Activated naive CD4-positive, alpha-beta T cell (primary cell): ENCODE data around the gene MAST4.
A peak's percentile ranks its signal among the peaks of the same experiment; 100 is the strongest.

Experiments
- DNase-seq, 4 experiments: peaks; one replicate each; lab custom pipeline; 2025; lab: John Stamatoyannopoulos, UW

Gene MAST4

GRCh38 chr5:67190410-67190809 is 594.2 kb downstream of the MAST4 start:
- DNase-seq, result no peak

DNA sequence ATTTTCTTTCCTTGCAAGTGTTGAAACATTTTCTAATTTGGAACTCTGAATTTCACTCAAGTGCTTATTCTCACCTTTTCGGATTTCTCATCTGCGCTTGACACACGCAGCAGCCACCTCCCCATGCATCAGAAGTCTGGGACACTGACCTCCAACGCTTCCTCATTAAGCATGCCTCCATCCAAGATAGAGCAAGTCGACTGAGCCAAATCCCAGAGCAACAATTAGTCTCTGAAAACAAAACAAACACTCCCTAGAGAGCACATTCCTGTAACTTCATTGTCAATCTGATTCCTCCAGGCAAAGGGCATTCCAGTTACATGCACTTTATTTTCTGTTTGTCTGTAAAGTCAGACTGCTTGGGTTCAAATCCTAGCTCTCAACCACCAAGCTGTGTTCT is 594.7 kb downstream of the MAST4 start:
- no peak for DNase-seq

GRCh38 chr5:67192719-67193438 is 596.7 kb downstream of the MAST4 start:
- DNase-seq, result no peak

GRCh38 chr5:67193439-67193807 is 597.2 kb downstream of the MAST4 start:
- no peak for DNase-seq

DNA sequence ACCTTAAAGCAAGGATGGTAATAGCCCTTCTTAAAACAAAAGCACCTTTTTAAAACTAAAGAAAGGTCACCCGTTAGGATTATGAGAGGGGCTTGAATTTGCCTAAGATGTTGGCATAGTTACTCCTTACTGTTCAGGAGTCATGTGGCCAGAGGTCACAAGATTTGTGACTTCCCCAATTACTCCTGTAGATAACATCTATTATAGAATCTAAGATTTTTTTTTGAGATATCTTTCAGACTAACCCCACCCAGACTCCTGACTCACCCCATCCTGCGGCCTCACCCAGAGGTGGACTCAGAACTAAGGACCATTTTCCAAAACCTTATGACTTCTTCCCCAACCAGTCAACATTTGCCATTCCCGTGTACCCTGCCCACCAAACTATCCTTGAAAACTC is 598.0 kb downstream of the MAST4 start:
- DNase-seq, result no peak

- DNase-seq, result no peak
Measured at GRCh38 chr5:67195406-67196275, 599.4 kb downstream of the MAST4 start.

DNA sequence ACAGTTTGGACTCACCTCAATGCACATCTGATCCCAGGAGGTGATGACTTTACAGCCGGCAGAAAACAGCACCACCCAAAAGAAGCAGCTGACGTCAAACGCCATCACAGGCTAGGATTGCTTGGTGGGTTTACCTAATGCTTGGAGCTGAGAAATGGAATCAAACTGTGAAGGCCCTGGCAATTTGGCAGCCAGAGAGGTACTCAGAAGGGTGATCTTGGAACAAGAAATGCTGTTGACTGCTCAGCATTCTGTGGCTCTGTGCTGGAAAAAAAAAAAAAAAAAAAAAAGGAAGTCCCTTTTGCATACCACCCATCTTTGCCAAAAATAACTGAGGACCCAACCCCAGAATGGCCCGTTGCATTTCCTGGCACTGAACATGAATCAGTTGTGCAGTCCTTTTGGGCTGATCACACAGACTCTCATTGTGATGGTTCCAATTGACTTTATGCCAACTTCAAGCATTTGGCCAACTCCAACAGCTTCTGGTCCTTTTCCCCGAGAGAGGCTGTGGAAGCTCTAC is 600.4 kb downstream of the MAST4 start, which contains the start of gene CD180:
Gene CD180, minus strand, starts transcription at position 263 of the 523 bp plus-strand sequence. Its CDS starts 158 bp downstream, at position 105.
- DNase-seq, result no peak

DNA sequence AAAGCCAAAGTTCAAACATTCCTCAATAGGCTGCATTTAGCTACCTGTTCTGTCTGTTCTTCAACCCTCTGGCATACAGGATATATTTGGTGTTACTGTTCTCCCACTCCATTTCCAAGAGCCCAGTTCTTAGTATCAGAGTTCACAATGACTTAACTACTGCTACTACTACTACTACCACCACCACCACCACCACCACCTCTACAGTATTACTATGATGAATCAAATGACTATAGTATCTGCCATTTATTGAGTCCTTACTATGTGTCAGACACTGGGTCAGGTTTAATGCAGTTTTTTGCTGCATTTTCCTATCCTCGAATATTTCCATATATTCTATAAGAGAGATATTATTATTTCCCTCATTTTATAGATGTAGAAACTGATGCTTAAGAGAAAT is 601.3 kb downstream of the MAST4 start:
- DNase-seq, result no peak

- DNase-seq, result no peak
Measured at GRCh38 chr5:67198917-67199316, 602.7 kb downstream of the MAST4 start.

DNA sequence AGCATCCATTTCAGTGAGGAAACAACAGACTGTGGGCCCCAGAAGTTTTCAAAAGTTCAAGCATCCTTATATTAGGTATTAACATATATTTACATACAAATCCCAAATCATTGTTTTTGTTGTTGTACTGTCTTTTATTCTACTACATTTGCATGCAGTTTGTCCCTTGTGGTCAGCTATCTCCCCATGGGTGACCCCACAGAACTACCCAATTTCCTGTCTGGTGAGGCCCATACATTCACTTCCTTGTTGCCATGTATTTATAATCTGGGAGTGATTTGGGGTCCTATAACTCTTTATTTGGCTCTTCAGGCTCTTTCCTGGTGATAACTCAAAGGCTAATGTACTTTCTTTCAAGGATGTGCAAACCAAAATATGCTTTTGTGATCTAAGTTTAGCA is 603.7 kb downstream of the MAST4 start:
- no peak for DNase-seq

DNA sequence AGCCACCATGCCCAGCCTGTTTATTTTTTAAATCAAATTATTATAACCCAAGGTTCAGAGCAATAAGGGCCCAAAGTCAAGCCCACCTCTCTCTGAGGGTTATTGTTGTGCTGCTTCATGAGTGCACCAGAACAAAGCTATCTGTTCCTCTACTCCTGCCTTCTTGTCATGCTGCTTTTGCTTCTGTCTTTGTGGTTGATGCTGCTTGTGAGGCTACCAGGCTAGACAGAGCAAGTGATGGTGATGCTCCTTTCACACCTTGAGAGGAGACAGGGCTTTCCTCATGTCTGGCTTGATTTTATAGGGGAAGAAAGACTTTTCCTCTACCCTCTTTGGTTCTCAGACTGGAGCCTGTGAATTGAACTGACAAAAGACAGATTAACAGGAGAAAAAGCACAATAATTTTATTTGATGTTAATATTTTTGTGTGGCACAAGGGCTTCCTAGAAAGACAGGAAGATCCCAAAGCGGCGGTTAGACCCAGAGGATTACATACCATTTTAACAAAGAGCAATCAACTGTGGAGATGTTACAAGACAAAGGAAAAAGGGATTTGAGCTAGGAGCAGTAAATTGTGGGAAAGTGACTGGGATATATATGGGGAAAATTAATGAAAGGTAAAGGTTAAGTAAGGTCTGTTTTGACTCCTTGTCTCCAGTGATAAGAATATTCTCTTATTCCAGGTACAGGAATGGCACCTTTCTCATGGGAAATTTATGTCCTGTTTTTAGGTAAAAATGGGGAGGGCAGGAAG is 604.8 kb downstream of the MAST4 start:
- DNase-seq, result no peak

DNA sequence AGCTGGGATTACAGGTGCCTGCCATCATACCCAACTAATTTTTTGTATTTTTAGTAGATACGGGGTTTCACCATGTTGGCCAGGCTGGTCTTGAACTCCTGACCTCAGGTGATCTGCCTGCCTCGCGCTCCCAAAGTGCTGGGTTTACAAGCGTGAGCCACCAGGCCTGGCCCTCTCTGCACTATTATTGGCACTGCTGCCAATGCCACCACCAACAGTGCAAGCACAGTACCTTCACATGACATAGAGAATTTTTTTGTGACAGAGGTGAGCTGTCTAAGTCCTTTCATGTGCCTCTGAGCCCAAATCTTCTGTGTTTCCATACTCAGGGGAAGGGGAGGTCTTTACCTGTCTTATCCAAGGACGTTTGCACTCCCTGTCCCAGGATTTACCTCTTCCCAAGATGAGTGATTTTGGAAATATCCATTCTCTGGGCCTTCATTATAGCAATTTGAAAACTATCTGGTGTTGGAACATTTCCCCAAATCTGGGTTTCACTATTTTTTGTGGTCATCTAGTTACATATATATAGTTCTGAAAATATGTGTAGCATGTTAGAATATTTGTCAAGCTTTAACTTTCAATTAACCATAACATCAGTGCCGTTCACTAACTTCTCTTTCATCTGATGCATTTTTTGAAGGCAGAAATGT is 605.8 kb downstream of the MAST4 start:
- no peak for DNase-seq

GRCh38 chr5:67202828-67203227 is 606.6 kb downstream of the MAST4 start:
- DNase-seq, result no peak

DNA sequence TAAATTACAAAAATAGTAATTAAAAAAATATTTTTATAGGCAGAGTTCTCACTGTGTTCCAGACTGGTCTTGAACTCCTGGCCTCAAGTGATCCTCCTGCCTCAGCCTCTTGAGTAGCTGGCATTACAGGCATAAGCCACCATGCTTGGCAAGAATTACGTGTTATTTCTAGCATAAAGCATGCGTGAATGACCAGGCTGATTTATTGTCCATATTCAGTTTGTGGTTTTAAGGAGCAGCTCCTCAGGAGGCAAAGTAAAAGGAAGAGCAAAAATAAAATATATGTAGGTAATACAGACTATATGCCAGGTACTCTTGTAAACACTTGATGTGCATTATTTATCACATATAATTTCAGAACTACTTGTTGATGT is 607.5 kb downstream of the MAST4 start:
- no peak for DNase-seq

GRCh38 chr5:67204821-67205220 is 608.6 kb downstream of the MAST4 start:
- DNase-seq, result no peak

GRCh38 chr5:67205981-67206380 is 609.8 kb downstream of the MAST4 start:
- no peak for DNase-seq

GRCh38 chr5:67206461-67206860 is 610.3 kb downstream of the MAST4 start:
- no peak for DNase-seq

DNA sequence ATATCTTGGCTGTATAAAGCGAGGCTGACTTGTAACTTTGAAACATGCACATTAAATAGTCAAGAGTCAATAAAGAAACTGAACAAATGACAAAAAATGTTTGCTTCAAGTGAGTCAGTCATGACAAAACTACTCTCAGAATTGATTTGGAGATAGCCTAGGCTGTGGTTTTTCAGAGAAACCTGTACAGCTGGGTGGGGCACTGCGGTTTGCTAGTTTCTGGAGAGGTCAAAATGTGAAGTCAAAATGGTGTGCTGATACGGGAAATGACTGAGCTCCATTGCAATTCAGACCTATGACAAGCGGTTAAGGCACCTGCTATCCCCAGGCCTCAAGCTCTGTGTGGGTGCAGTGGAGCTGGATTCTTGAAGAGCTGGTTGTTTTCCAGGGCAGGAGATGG is 610.7 kb downstream of the MAST4 start:
- DNase-seq, result peak; percentile 9 to 55 (median 38)

- DNase-seq, result no peak
Measured at GRCh38 chr5:67208403-67208802, 612.2 kb downstream of the MAST4 start.

DNA sequence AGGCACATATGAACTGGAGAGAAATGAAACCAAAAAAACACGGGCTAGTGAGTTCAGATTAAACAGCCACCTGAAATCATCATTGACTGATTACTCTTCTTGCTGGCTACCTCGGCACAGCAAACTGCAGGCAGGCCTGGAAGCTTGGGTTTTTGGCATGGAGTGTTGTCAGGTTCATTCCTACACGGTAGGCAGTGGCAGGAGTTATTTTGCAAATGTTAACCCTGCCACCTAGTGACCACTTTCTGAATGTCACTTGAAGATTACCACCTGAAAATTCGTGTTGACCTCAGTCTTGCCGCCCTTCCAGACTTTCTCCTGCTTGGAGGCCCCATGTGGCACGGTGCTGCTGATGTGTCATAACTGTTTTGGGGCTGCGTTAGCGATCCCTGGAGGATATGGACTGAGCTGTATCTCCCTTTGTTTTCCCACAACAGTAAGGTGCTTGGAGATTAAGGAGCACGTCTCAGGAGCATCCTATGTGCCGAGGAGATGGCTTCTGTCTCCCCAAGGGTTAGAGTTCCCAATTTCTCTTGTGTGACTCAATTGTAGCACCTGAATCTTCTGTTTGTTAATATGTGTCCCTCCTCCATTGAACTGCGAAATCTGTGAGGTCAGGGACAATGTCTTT is 613.1 kb downstream of the MAST4 start:
- peak in 2 of 4 experiments; percentile 32 to 41 for DNase-seq

GRCh38 chr5:67211926-67212325 is 615.7 kb downstream of the MAST4 start:
- DNase-seq, result no peak
